HG03103 (cell line): ENCODE data around the gene PIWIL4.
"Not testable (repeated sequence)": the region's sequence is repeated elsewhere in the genome, so short reads cannot be mapped to it uniquely, and the experiment has no call there.

ENCODE experiments used
- ATAC-seq: cut with Tn5 transposase; IDR thresholded peaks from one replicate; pipeline ENCODE4 v1.9.1; 2021; ENCODE audit warnings: low read depth; ENCODE audit not compliant: unreplicated experiment

PIWIL4 gene

GRCh38 chr11:94546162-94546470 is 21.1 kb upstream of the PIWIL4 start:
- ATAC-seq, result no peak

- ATAC-seq, result no peak
Observed at GRCh38 chr11:94546886-94547285, 20.3 kb upstream of the PIWIL4 start.

- ATAC-seq, result no peak
Observed at GRCh38 chr11:94549146-94549545, 18.0 kb upstream of the PIWIL4 start.

GRCh38 chr11:94550513-94550912 is 16.7 kb upstream of the PIWIL4 start:
- ATAC-seq, result no peak

- no peak for ATAC-seq
Observed at GRCh38 chr11:94553938-94554337, 13.2 kb upstream of the PIWIL4 start.

- ATAC-seq, result not testable (repeated sequence)
Observed at GRCh38 chr11:94555752-94556329, 11.3 kb upstream of the PIWIL4 start.

GRCh38 chr11:94557421-94557820 is 9.7 kb upstream of the PIWIL4 start:
- no peak for ATAC-seq

- ATAC-seq, result no peak
Observed at GRCh38 chr11:94557992-94558391, 9.2 kb upstream of the PIWIL4 start.

GRCh38 chr11:94558468-94558867 is 8.7 kb upstream of the PIWIL4 start:
- no peak for ATAC-seq

- no peak for ATAC-seq
Observed at GRCh38 chr11:94558932-94559331, 8.2 kb upstream of the PIWIL4 start.

GRCh38 chr11:94559361-94559760 is 7.8 kb upstream of the PIWIL4 start:
- no peak for ATAC-seq

GRCh38 chr11:94560834-94561233 is 6.3 kb upstream of the PIWIL4 start:
- no peak for ATAC-seq

- no peak for ATAC-seq
Observed at GRCh38 chr11:94563176-94563847, 3.9 kb upstream of the PIWIL4 start.

GRCh38 chr11:94563848-94564467 is 3.2 kb upstream of the PIWIL4 start:
- ATAC-seq, result no peak

- ATAC-seq, result no peak
Observed at GRCh38 chr11:94568200-94568599, 1.0 kb downstream of the PIWIL4 start.

GRCh38 chr11:94568717-94569116 is 1.5 kb downstream of the PIWIL4 start:
- ATAC-seq, result no peak

- not testable (repeated sequence) for ATAC-seq
Observed at GRCh38 chr11:94572975-94573374, 5.8 kb downstream of the PIWIL4 start.

GRCh38 chr11:94574193-94574961 is 7.2 kb downstream of the PIWIL4 start:
- no peak for ATAC-seq

- ATAC-seq, result no peak
Observed at GRCh38 chr11:94576306-94576705, 9.1 kb downstream of the PIWIL4 start.

GRCh38 chr11:94577841-94578240 is 10.7 kb downstream of the PIWIL4 start:
- ATAC-seq, result no peak

GRCh38 chr11:94581926-94582325 is 14.8 kb downstream of the PIWIL4 start:
- ATAC-seq, result no peak
